A549 (cell line): ENCODE results near the gene CLSTN1. TPM values are rescaled to one million over a fixed set of nuclear protein-coding genes. Genes with fewer than 3 reads are reported as not detected.

ENCODE experiments used
- ATAC-seq, 2 experiments: fragments of 200-7000 bp in 1 of 2; fragments of >200 bp in 1 of 2; cut with Nextera tagmentation in 1 of 2; cut with Tn5 transposase in 1 of 2; 3 replicates each; pipeline versions ENCODE4 v1.8.0 to v1.9.1; 2018 to 2020; ENCODE audit warnings: mild to moderate bottlenecking in 1 of 2, moderate library complexity in 1 of 2
- CTCF ChIA-PET: fragments of 300-600 bp; sonication (Branson Sonifier 250); formaldehyde crosslinking; extraction: SDS; loops from one replicate; lab custom pipeline; 2021; ENCODE audit warnings: antibody characterized with exemption, inconsistent platforms; lab: Yijun Ruan, JAX
- POLR2A ChIA-PET: fragments of 350-600 bp; formaldehyde crosslinking; extraction: SDS; loops from one replicate; lab custom pipeline; 2021; ENCODE audit warnings: antibody characterized with exemption, inconsistent platforms; lab: Yijun Ruan, JAX
- DNase-seq, 2 experiments: peaks; one replicate each; pipeline versions ENCODE4 v3.0.0 to v3.0.0-alpha.2; 2011 to 2016; ENCODE audit warnings: low read depth in 1 of 2, low spot score in 1 of 2
- FAIRE-seq: peaks from 2 replicates; lab custom pipeline; 2011; peaks lifted over from hg19 to GRCh38; lab: Jason Lieb, UNC
- H3K27ac ChIP-seq, 2 experiments: fragments of >200 bp; sonication (Bioruptor Twin); formaldehyde crosslinking; 3 replicates each; pipeline ENCODE4 v1.5.1; 2016 to 2017
- H3K4me1 ChIP-seq: fragments of >200 bp; sonication (Bioruptor Twin); formaldehyde crosslinking; 3 replicates; pipeline ENCODE4 v1.6.1; 2016
- H3K4me2 ChIP-seq: fragments of >200 bp; sonication (Bioruptor Twin); formaldehyde crosslinking; 3 replicates; pipeline ENCODE4 v1.6.1; 2016
- H3K4me3 ChIP-seq: fragments of >200 bp; sonication (Bioruptor Twin); formaldehyde crosslinking; 3 replicates; pipeline ENCODE4 v1.5.1; 2016
- H3K9me3 ChIP-seq: fragments of >200 bp; sonication (Bioruptor Twin); formaldehyde crosslinking; 3 replicates; pipeline ENCODE4 v1.6.1; 2016
- CHD2 ChIP-seq: fragments of 150-350 bp; IDR thresholded peaks from 2 replicates; pipeline ENCODE4 v1.6.1; 2014; ENCODE audit warnings: low read length; ENCODE audit not compliant: partially characterized antibody
- EHF ChIP-seq: fragments of 250-450 bp; sonication (Bioruptor Pico); IDR thresholded peaks from 2 replicates; pipeline ENCODE4 v1.5.0; 2020; ENCODE audit warnings: mild to moderate bottlenecking
- EHMT2 ChIP-seq: fragments of 200-600 bp; sonication (generic); IDR thresholded peaks from 2 replicates; pipeline ENCODE4 v1.6.1; 2016; ENCODE audit warnings: antibody characterized with exemption, low read depth, mild to moderate bottlenecking, moderate library complexity
- ELK1 ChIP-seq: fragments of 150-350 bp; IDR thresholded peaks from 2 replicates; pipeline ENCODE4 v1.6.1; 2014; ENCODE audit warnings: low read depth, mild to moderate bottlenecking, low read length
- EP300 ChIP-seq, 2 experiments: fragments of >200 bp; sonication (Bioruptor Twin); formaldehyde crosslinking; IDR thresholded peaks; 2 replicates in 1 of 2; 3 replicates in 1 of 2; pipeline ENCODE4 v1.6.1; 2016 to 2017
- HEYL ChIP-seq: fragments of 250-450 bp; sonication (Bioruptor Pico); IDR thresholded peaks from 2 replicates; pipeline ENCODE4 v1.8.0; 2021; ENCODE audit warnings: mild to moderate bottlenecking, moderate library complexity
- JUN ChIP-seq, 2 experiments: fragments of >200 bp; sonication (Bioruptor Twin); formaldehyde crosslinking; IDR thresholded peaks; 2 replicates in 1 of 2; 3 replicates in 1 of 2; pipeline ENCODE4 v1.6.1; 2016 to 2017
- JUNB ChIP-seq: fragments of >200 bp; sonication (Bioruptor Twin); formaldehyde crosslinking; IDR thresholded peaks from 2 replicates; pipeline ENCODE4 v1.6.1; 2016
- MAFK ChIP-seq: fragments of 450-650 bp; IDR thresholded peaks from 2 replicates; pipeline ENCODE4 v1.6.1; 2014; ENCODE audit not compliant: partially characterized antibody
- NFE2L2 ChIP-seq: fragments of 150-350 bp; conservative IDR thresholded peaks from 2 replicates; pipeline ENCODE4 v1.6.1; 2014; ENCODE audit warnings: low read length
- NR3C1 ChIP-seq: fragments of >200 bp; sonication (Bioruptor Twin); formaldehyde crosslinking; IDR thresholded peaks from 3 replicates; pipeline ENCODE4 v1.6.1; 2017
- PHF8 ChIP-seq: fragments of 200-600 bp; sonication (generic); IDR thresholded peaks from 2 replicates; pipeline ENCODE4 v1.6.1; 2016; ENCODE audit warnings: low read depth, mild to moderate bottlenecking, antibody characterized with exemption, moderate library complexity, borderline replicate concordance
- RAD21 ChIP-seq, 2 experiments: fragments of >200 bp in 1 of 2; sonication (Bioruptor Twin) in 1 of 2; formaldehyde crosslinking in 1 of 2; IDR thresholded peaks in 1 of 2; conservative IDR thresholded peaks in 1 of 2; 2 replicates in 1 of 2; 3 replicates in 1 of 2; pipeline ENCODE4 v1.6.1; 2012 to 2018; ENCODE audit warnings: inconsistent platforms in 1 of 2
- RARB ChIP-seq: fragments of 250-450 bp; sonication (Bioruptor Pico); IDR thresholded peaks from 2 replicates; pipeline ENCODE4 v1.8.0; 2021; ENCODE audit warnings: mild to moderate bottlenecking, moderate library complexity
- RCOR1 ChIP-seq: fragments of 150-350 bp; IDR thresholded peaks from 2 replicates; pipeline ENCODE4 v1.6.1; 2014; ENCODE audit warnings: antibody characterized with exemption, low read length, low read depth
- RFX5 ChIP-seq: fragments of 450-650 bp; IDR thresholded peaks from 2 replicates; pipeline ENCODE4 v1.7.1; 2014; ENCODE audit warnings: antibody characterized with exemption, mild to moderate bottlenecking, moderate library complexity
- TFCP2L1 ChIP-seq: fragments of 250-450 bp; sonication (Bioruptor Pico); IDR thresholded peaks from 2 replicates; pipeline ENCODE4 v1.5.0; 2021; ENCODE audit warnings: mild to moderate bottlenecking
- TP53 ChIP-seq: fragments of 250-450 bp; sonication (Bioruptor Pico); IDR thresholded peaks from 2 replicates; pipeline ENCODE4 v1.5.0; 2021; ENCODE audit warnings: mild to moderate bottlenecking, moderate library complexity
- ZFP36 ChIP-seq: fragments of 450-650 bp; IDR thresholded peaks from 2 replicates; pipeline ENCODE4 v1.6.1; 2014; ENCODE audit warnings: borderline replicate concordance; ENCODE audit not compliant: partially characterized antibody
- WGBS: methylation state at CpG from one replicate; pipeline ENCODE4 v1.1.6; 2017; ENCODE audit errors: missing lambda C conversion rate; 5-methylcytosine and 5-hydroxymethylcytosine counted together
- polyA plus RNA-seq, 4 experiments: library from polyadenylated mRNA; depleted of rRNA in 3 of 4; stranded (reverse); fragments of >200 nt; fragmentation: RNase III in 1 of 4; extraction: RNeasy Plus Mini Kit Qiagen cat#74134 plus additional on column Dnase treatment in 1 of 4; gene quantifications; 2 replicates in 3 of 4; 3 replicates in 1 of 4; pipeline ENCODE4 v1.2.3, GENCODE V29; 2011 to 2017
- TF ChIP-seq, protein P1 (sequence below): IDR thresholded peaks from 2 replicates; pipeline ENCODE4 v1.6.1; 2012; ENCODE audit warnings: low read depth, borderline replicate concordance
- TF ChIP-seq, protein P2 (sequence below): fragments of 250-450 bp; sonication (Bioruptor Pico); IDR thresholded peaks from 2 replicates; pipeline ENCODE4 v1.5.0; 2021; ENCODE audit warnings: mild to moderate bottlenecking, moderate library complexity, borderline replicate concordance

The CLSTN1 gene
- polyA plus RNA-seq, 2 of the 4 experiments (the other 2 are of a cell fraction), result 27.3 to 56.1 TPM

- no peak overlapping the region for H3K4me3 ChIP-seq
- DNase-seq (no peak), FAIRE-seq (no peak), ATAC-seq (no peak)
- peaks cover 3% of the 10 kb centered on the region; the same call in 1 of the 3 replicates for H3K9me3 ChIP-seq
- peaks cover 22% of the 10 kb centered on the region for H3K4me1 ChIP-seq
- ChIA-PET POLR2A (no interaction called here), CTCF (interaction anchor here (3.5 kb wide), 1 partner anchor 91 kb away, joined by 12 read pairs; no protein-coding TSS in a partner anchor)
- H3K4me2 ChIP-seq, result peak overlapping the region; percentile 77; the same call in 2 of the 3 replicates
- 92% methylated on average over 9 of the region's 10 CpGs for whole genome bisulfite sequencing
- H3K27ac ChIP-seq, result peak overlapping the region; percentile 95 to 96
- TF ChIP-seq TP53 (no peak), PHF8 (no peak), HEYL (CRISPR knock-in tag) (no peak), NR3C1 (no peak), EHMT2 (no peak), RARB (no peak), RFX5 (no peak), EP300 (IDR thresholded peaks at IDR 0.05) (no peak)
These were observed 105.6 kb downstream of the CLSTN1 start for GRCh38 chr1:9718006-9718680.

- no peak overlapping the region for H3K4me2 ChIP-seq
- H3K4me1 ChIP-seq, result peaks cover 22% of the 10 kb centered on the region
- ChIA-PET CTCF (interaction anchor here (0.6 to 3.5 kb wide), 4 partner anchors 8 to 191 kb away, joined by 3 to 12 read pairs (median 6); no protein-coding TSS in a partner anchor), POLR2A (no interaction called here)
- no peak overlapping the region for H3K4me3 ChIP-seq
- no peak for DNase-seq
- TF ChIP-seq, protein P1, sequence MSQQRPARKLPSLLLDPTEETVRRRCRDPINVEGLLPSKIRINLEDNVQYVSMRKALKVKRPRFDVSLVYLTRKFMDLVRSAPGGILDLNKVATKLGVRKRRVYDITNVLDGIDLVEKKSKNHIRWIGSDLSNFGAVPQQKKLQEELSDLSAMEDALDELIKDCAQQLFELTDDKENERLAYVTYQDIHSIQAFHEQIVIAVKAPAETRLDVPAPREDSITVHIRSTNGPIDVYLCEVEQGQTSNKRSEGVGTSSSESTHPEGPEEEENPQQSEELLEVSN, result no peak
- TF ChIP-seq ZFP36 (no peak), JUN (IDR thresholded peaks at IDR 0.05) (no peak), PHF8 (no peak), NFE2L2 (no peak), RCOR1 (no peak), EHF (CRISPR knock-in tag) (no peak), EHMT2 (no peak), ELK1 (no peak), RAD21 (conservative IDR thresholded peaks at IDR 0.05 in 1 of 2, IDR thresholded peaks at IDR 0.05 in 1 of 2) (no peak), EP300 (IDR thresholded peaks at IDR 0.05) (no peak), CHD2 (no peak), MAFK (no peak), JUNB (no peak), TFCP2L1 (CRISPR knock-in tag) (no peak), NR3C1 (no peak)
- TF ChIP-seq, protein P2, sequence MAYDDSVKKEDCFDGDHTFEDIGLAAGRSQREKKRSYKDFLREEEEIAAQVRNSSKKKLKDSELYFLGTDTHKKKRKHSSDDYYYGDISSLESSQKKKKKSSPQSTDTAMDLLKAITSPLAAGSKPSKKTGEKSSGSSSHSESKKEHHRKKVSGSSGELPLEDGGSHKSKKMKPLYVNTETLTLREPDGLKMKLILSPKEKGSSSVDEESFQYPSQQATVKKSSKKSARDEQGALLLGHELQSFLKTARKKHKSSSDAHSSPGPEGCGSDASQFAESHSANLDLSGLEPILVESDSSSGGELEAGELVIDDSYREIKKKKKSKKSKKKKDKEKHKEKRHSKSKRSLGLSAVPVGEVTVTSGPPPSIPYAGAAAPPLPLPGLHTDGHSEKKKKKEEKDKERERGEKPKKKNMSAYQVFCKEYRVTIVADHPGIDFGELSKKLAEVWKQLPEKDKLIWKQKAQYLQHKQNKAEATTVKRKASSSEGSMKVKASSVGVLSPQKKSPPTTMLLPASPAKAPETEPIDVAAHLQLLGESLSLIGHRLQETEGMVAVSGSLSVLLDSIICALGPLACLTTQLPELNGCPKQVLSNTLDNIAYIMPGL (CRISPR knock-in tag), result no peak
- FAIRE-seq, result no peak
- WGBS, result 93% methylated on average over 20 of the region's 25 CpGs
- H3K27ac ChIP-seq, result peak overlapping the region; percentile 95 to 96; a peak in 5 of 6 replicates
- ATAC-seq, result no peak
- no peaks in the 10 kb centered on the region for H3K9me3 ChIP-seq
These were observed 106.4 kb downstream of the CLSTN1 start for GRCh38 chr1:9717193-9718005.
